Neural cell (in vitro differentiated cells): ENCODE results near the gene GDAP2.

ENCODE experiments used
- CTCF ChIP-seq: fragments of 450-650 bp; IDR thresholded peaks from 2 replicates; pipeline ENCODE4 v1.5.1; 2014; ENCODE audit warnings: antibody characterized with exemption, mild to moderate bottlenecking, moderate library complexity; ENCODE audit not compliant: poor library complexity, severe bottlenecking
- EP300 ChIP-seq: fragments of 450-650 bp; conservative IDR thresholded peaks from 2 replicates; pipeline ENCODE4 v1.6.1; 2014; ENCODE audit warnings: antibody characterized with exemption, mild to moderate bottlenecking, moderate library complexity; ENCODE audit not compliant: poor library complexity, severe bottlenecking
- EZH2 ChIP-seq: fragments of 200-600, 300-800 bp; shearing (Covaris generic), sonication (generic); IDR thresholded peaks from 2 replicates; pipeline ENCODE4 v1.6.1; 2014; ENCODE audit warnings: antibody characterized with exemption, low read length, borderline replicate concordance, mild to moderate bottlenecking; ENCODE audit not compliant: insufficient read depth, poor library complexity, severe bottlenecking
- POLR2AphosphoS5 ChIP-seq: IDR thresholded peaks from 2 replicates; pipeline ENCODE4 v1.6.1; 2012
- RAD21 ChIP-seq: fragments of 450-650 bp; conservative IDR thresholded peaks from 2 replicates; pipeline ENCODE4 v1.6.1; 2014; ENCODE audit warnings: antibody characterized with exemption, mild to moderate bottlenecking, moderate library complexity
- REST ChIP-seq: IDR thresholded peaks from 2 replicates; pipeline ENCODE4 v1.6.1; 2012; ENCODE audit warnings: borderline replicate concordance
- SMC3 ChIP-seq: fragments of 450-650 bp; conservative IDR thresholded peaks from 2 replicates; pipeline ENCODE4 v1.6.1; 2014; ENCODE audit warnings: antibody characterized with exemption, mild to moderate bottlenecking, moderate library complexity; ENCODE audit not compliant: poor library complexity
- TAF1 ChIP-seq: IDR thresholded peaks from 2 replicates; pipeline ENCODE4 v1.6.1; 2012; ENCODE audit warnings: low read depth

- no peak for TF ChIP-seq POLR2AphosphoS5
- no peak for TF ChIP-seq CTCF
- TF ChIP-seq EZH2: no peak
- no peak for TF ChIP-seq SMC3
- TF ChIP-seq EP300: no peak
- TF ChIP-seq RAD21: no peak
- TF ChIP-seq TAF1: no peak
- no peak for TF ChIP-seq REST
Observed at GRCh38 chr1:117861694-117862093, 67.7 kb downstream of the GDAP2 start.
